Spleen (tissue), 7 donors: ENCODE data around the gene RPL29.

Source experiments
- POLR2A ChIP-seq, 3 donors: fragments of 450-650 bp; IDR thresholded peaks; one replicate each; pipeline ENCODE4 v1.5.1; 2017; ENCODE audit warnings: antibody characterized with exemption in 3 of 3, mild to moderate bottlenecking in 1 of 3
- POLR2AphosphoS5 ChIP-seq, 3 donors: sonication (generic); formaldehyde crosslinking; IDR thresholded peaks; one replicate each; pipeline ENCODE4 v1.5.1; 2017; ENCODE audit warnings: antibody characterized with exemption in 3 of 3
- TF ChIP-seq, protein P1 (sequence below), 11 experiments: fragments of 200-600 bp in 7 of 11; fragments of 450-650 bp in 4 of 11; sonication (generic) in 4 of 11; IDR thresholded peaks in 8 of 11; conservative IDR thresholded peaks in 3 of 11; 1 replicate in 7 of 11; 2 replicates in 4 of 11; pipeline versions ENCODE4 v1.4.0 to v1.8.0; 2016 to 2021; ENCODE audit warnings: antibody characterized with exemption in 11 of 11, inconsistent platforms in 4 of 11, mild to moderate bottlenecking in 1 of 11
- donor health status: DM: no; HTN: no; CAD: no; lungs with moderate emphysema.
- donor health status: DM: no; HTN: no; CAD: no.
- donor health status: DM: no; HTN: no; CAD: no.

DNA sequence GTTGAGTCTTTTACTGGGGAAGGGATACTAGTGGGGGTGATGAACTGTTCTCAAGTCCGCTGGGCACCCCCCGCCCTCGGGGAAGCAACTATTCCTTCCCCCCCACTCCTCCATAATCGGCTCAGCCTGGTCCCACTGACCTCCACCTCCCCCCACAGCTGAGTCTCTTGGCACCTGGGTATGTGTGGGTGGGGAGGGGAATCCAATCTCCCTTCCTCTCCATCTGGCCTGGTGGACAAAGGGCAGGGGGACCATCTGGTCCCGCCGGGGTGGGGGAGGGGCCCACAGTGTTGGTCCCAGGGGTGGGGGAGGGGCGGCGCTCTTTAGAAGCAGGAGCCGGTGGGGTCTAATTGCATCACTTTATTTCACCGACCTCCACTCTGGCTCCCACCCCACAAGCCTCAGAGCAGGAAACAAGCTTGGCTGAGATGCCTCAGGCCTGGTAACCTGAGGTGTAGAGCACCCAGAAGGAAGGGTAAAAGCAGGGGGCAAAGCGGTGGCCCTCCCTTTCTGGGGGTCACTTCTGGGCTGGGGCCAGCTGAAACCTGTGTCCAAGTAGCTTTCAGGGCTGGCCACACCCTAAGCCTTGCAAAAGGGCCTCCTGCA lies 27.4 kb downstream of the RPL29 start:
- TF ChIP-seq POLR2AphosphoS5 (IDR thresholded peaks at IDR 0.05) (no peak), POLR2A (IDR thresholded peaks at IDR 0.05) (no peak)
- TF ChIP-seq, protein P1, sequence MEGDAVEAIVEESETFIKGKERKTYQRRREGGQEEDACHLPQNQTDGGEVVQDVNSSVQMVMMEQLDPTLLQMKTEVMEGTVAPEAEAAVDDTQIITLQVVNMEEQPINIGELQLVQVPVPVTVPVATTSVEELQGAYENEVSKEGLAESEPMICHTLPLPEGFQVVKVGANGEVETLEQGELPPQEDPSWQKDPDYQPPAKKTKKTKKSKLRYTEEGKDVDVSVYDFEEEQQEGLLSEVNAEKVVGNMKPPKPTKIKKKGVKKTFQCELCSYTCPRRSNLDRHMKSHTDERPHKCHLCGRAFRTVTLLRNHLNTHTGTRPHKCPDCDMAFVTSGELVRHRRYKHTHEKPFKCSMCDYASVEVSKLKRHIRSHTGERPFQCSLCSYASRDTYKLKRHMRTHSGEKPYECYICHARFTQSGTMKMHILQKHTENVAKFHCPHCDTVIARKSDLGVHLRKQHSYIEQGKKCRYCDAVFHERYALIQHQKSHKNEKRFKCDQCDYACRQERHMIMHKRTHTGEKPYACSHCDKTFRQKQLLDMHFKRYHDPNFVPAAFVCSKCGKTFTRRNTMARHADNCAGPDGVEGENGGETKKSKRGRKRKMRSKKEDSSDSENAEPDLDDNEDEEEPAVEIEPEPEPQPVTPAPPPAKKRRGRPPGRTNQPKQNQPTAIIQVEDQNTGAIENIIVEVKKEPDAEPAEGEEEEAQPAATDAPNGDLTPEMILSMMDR (IDR thresholded peaks at IDR 0.05 in 8 of 11, conservative IDR thresholded peaks at IDR 0.05 in 3 of 11), result no peak
